ENCODE results near the gene BPIFB3.

Gene BPIFB3

DNA sequence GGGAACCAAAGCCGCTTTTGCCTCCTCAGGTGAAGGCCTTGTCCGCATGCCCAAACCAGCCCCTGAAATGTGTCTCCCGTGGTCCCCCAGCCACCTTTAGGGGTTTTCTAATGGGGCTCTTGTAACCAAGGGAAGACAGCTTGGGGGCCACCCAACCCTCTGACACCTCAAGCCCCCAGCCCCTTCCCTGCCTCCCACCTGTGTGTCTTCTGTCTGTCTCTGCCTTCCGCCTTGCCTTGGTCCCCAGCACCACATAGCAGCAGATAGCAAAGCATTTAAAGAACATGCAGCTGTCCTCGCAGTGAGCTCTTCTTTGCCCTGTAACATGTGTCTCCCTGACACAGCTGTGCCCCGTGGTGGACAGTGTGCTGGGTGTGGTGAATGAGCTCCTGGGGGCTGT is 9.6 kb downstream of the BPIFB3 start:
- DNase-seq = no peak

DNA sequence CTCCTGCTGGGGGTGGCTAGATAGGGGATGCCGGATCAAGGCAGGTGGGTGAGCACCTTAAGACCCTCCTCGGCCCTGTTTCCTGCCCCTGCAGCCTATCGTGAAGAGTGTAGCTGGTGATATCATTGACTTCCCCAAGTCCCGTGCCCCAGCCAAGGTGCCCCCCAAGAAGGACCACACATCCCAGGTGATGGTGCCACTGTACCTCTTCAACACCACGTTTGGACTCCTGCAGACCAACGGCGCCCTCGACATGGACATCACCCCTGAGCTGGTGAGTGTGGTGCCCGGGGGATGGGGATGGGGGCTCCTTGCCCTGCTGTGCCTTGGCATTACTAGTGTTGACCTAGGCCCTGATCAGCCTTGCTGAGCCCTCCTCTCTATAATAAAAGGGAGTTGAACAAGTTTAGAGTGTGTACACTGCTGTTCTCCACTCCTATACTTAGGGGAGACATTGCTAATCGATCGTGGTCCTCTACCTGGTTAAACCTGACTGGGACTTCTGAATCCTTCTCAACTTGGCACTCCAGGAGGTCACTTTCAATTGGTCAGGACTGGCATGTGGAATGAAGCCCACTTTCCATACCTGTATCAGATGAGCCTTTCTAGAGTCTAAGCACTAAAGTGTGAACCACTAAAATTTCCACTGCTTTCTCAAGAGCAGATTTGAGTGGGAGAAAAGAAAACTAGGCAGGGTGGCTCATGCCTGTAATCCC is 11.0 kb downstream of the BPIFB3 start:
- no peak for DNase-seq

DNA sequence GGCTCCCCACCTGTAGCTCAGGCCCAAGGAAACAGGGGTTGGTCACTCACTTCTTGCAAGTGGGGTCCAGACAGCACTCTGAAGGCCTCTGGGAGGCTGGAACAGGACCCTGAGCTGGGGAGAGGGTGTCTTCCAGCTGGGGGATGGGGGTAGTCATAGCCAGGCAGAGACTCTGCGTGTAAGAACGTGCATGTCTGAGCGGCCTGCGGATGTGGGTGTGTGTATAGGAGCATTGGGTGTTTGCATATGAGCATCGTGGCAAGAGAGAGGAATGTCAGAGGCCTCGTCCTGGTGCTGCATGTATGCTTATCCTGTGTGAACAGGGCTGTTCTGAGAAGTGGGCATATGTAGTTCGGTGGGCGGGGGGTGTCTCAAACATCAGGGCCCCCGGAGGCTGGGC is 12.1 kb downstream of the BPIFB3 start:
- no peak for DNase-seq

DNA sequence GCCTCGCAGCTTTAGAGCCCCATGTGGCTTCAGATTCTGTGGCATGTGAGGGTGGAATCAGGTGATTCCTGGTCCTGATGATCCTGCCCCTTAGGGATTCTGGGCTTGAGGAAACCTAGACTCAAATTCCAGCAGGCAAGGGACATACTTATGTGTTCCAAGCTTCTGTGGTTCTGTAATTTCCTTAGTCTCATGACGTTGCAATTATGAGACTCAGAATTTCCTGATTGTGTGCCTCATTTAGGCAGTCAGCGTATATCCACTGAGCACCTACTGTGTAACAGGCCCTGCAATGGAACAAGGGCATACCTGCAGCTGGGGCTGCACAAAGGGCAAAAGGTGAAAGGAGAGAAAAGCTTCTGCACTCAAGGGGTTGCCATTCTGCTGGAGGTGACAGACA is 14.1 kb downstream of the BPIFB3 start:
- peak in 1 of 3 donors; percentile 17 for DNase-seq

DNA sequence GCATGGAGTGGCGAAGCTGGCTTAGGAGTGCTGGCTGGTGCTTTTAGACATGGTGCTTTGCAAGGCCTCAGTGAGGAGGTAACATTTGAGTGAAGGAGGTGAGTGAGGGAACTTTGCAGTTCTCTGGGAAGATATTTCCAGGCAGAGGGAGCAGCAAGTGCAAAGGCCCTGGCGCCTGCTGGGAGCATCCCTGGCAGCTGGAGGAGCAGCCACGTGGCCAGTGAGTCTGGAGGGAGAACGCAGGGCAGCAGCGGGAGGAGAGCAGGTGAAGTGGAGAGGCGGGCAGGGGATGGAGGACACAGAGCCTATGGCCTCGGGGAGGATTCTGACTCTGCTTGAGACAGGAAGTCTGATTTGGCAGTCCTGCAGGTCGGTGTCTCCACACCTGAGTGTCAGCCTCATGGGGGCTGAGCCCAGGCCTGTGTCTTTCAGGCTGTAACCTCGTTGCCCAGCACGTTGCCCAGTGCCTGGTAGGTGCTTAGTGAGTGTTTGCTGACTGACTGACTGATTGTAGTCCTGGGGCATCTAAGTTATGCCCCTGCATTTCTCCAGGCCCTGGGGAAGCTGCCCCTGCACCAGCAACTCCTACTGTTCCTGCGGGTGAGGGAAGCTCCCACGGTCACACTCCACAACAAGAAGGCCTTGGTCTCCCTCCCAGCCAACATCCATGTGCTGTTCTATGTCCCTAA is 14.7 kb downstream of the BPIFB3 start:
- DNase-seq = no peak

DNA sequence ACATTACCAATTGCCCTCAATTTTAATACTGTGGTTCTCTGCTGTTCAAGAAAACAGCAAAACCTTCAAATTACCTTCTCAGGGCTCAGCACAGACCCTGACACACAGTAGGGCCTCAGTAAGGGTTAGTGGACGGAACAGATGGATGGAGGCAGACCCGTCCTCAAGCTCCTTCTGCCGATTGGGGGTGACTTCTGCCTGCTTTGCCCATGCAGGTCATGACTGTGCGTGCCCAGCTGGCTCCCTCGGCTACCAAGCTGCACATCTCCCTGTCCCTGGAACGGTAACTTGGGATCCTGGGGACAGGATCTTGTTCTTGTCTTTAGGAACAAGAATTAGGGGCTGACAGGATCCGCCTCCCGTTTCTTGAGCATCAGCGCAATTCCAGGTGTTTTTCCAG is 16.0 kb downstream of the BPIFB3 start:
- no peak for DNase-seq

DNA sequence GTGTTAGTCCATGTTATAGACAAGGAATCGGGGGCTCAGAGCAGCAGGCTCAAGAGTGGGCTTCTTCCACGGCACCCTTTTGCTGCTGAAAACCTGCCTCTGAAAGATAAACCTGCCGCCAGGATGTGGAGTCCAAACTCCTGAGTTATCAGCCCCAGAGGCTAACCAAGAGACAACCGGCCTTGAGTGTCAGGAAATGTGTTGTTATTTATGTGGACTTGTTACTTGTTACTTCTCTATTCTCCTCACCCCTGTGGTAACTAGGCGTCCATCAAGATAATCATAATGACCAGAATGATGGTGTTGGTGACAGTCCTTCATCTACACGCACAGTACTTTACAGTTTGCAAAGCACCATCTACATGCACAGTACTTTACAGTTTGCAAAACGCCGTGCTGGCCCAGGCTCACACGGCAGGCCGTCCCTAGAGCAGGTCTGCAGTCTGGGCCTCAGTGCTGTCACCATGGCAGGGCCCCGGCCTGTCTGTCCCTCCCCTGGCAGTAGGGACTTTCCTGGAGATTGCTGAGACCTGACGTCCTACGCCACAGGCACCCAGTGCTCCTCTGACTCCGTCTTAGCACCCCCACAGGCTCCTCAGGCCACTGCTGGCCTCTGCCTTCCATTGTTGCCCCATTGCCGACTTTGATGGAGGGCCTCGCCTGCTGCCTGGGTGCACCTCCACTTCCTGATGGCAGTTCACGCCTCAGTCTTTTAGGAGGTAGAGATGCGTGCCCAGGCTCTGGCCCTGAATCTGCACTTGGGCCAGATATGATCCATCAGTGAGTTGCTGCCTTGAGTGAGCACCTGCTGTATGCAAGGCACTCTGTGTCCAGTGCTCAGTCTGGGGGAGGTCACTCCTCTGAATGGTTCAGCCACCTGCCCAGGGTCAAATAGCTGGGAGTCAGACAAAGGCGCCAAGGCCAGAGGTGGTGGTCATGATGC is 16.7 kb downstream of the BPIFB3 start:
- no peak for DNase-seq

DNA sequence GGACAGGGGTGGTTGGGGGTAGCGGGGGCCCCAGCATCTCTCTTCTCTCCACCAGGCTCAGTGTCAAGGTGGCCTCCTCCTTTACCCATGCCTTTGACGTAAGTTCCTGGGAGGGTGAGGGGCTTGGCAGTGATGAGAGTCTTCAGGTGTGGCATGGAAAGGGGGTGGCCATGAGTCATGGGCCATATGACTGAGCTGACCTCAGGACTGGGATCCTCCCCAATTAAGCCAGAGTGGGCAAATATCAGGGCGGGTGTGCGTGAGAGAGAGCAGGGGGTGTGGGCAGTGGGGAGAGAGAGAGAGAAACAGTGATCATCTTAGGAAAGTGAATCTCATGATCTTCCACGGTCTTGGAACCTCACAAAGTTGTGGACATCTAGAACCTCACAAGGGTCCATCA is 17.5 kb downstream of the BPIFB3 start:
- no peak for DNase-seq

DNA sequence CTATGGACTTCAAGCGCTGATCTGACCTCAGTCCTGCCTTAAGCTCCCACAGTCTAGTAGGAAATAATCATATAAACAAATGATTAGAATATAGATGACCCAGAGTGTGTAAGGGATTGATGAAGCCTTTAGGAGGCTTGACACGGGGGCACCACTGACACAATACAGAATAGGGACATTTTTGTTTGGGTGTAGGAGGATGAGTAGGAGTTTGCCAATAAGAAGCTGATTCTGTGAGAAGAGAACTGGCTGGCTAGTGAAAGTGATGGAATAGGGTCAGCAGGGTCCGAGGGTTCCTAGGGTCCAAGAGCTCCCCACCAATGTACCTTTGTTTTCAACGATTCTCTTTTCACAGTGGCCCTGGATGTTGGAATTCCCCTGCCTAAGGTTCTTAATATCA is 18.7 kb downstream of the BPIFB3 start:
- DNase-seq = no peak

DNA sequence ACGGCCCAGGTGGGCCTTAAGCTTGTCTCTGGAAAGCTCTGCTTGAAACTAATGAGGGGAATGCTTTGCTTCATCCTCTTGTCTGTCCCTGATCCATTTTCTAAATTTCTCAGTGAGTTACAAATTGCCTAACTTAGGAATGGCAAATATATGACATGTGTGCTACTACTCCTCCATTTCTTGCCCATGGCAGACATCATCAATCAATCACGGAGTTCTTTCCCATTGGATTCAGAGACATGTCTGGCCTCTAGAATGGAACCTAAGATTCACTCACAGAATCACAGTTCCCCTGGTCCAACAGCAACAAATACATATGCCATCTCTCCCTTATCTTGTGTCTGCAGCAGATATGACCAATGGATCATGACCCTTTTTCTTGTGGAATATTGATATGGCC is 19.1 kb downstream of the BPIFB3 start:
- no peak for DNase-seq

DNA sequence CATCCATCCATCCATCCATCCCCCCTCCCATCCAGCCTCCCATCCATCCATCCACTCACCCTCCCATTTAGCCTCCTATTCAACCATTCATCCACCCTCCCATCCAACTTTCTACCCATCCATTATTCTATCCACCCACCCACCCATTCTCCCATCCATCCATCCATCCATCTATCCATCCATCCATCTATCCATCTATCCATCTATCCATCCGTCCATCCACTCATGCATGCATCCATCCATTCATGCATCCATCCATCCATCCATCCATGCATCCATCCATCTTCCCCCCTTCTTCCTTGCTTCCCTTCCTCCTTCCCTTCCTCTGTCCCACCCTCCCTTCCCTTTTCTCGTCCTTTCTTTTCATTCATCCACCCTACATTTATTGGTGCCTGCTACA is 21.0 kb downstream of the BPIFB3 start:
- no peak for DNase-seq

DNA sequence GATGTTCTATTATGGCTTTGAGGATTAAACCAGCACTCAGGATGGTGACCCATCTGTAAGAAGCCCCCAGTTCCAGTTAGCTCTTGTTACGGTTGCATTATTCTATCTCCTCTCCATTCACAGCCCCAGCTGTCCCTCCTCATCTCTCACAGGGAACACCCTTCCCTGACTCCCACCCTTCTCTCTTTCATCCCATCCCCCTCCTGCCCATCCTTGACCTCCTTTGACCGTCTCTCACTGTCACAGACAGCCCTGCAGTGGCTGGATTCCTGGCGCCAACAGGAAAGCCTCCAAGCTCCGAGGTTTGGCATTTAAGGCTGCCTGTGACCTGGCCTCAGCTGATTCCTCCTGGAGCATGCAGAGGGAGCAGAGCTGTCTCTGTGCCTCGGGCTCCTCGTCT is 21.6 kb downstream of the BPIFB3 start:
- DNase-seq = no peak

DNA sequence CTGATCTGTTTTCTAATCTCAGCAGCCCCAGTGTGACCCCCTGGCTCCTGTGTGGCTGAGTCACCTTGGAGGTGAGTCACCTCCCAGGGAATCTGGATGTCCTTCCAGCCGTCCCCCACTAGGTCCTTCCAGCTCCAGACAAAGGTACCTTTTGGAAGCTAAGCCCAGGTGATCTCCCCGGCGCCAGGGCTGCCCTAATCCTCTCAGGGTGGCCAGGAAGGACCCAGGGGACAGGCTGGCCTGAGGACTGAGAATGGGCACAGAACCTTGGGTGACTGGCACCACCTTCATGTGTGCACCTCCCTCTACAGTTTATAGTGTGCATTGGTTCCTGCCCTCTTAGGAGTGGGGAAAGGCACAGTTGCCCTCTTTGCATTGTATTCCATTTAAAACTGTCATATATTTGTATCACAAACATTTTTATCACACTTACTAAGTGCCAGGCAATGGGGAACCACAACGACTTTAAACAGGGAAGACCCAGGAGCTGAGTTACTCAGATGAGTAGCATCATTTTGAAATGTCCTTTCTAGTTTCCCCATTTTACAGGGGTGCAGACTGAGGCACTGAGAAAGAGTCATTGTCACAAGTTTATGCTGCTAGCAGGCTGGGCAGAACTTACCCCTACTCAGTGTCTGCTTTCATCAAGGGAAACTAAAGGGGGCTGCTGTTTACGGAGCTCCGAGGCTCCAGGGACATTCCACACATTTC is 23.1 kb downstream of the BPIFB3 start:
- DNase-seq = peak; percentile 48 to 60 (median 56)

DNA sequence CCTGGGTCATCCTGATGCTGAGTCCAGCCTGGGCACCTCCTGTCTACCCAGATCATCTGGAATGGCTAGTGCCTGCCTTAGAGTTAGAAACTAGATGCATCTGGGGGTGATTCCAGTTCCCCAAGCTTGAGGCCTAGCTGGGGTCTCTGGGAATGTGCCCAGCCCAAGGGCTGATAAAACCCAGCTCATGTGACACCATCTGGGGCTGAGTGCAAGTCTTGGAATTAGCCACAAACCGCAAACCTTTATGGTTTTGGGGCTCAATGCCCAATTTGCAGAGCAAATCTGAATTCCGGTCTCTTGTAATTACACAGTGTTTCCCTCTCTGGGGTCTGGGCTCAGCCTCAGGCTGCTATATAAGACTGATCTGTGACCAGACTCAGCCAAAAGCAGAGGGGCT is 25.6 kb downstream of the BPIFB3 start, which contains the start of gene BPIFB4:
TSS of gene BPIFB4 (plus strand) at position 385 of the 400 bp plus-strand sequence. CDS start 1,884 bp downstream, outside the sequence.
- no peak for DNase-seq

DNA sequence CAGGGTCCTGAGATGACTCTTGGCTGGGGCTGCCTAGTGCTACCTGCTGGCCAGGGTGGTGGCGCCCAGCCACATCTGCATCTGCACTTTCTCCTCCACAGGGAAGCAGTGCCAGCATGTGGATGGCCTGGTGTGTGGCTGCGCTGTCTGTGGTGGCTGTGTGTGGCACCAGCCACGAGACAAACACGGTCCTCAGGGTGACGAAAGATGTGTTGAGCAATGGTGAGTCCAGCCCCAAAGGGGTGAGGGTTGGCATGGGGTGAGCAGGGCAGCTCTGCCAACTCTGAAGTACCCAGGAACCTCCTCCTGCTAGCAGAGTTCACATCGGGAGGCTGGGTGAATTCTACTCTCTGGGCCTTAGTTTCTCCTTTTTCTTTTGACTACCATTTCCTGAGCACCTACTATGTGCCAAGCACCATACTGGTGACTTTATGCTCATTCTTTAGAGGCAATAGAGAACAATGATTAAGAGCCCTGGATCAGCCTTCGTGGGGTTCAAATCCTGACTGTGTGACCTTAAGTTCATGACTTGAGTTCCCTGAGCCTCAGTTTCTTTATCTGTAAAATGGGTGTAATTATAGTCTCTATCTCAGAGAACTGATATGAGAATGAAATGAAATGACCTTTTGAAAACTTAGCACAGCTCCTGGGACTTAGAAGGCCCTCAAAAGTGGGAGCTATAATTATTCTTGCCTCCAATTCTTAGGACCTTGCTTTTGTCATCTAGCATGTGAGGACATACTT is 27.9 kb downstream of the BPIFB3 start:
- DNase-seq = peak; percentile 14 to 38 (median 21)

DNA sequence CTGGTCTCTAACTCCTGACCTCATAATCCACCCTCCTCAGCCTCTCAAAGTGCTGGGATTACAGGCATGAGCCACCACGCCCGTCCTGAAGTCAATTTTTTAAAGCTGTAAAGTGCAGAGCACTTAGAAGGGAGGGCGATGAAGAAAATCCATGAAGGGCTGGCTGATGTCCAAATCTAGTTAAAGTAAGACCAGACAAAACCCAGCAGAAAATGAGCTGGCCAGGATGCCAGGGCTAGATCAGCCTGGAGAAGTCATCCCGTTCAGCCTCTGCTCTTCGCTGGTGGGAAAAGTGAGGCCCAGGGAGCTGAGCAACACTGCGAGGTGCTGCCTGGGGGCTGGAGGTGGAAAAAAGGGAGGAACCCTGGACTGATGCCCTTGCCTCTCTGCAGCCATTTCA is 28.8 kb downstream of the BPIFB3 start:
- no peak for DNase-seq

DNA sequence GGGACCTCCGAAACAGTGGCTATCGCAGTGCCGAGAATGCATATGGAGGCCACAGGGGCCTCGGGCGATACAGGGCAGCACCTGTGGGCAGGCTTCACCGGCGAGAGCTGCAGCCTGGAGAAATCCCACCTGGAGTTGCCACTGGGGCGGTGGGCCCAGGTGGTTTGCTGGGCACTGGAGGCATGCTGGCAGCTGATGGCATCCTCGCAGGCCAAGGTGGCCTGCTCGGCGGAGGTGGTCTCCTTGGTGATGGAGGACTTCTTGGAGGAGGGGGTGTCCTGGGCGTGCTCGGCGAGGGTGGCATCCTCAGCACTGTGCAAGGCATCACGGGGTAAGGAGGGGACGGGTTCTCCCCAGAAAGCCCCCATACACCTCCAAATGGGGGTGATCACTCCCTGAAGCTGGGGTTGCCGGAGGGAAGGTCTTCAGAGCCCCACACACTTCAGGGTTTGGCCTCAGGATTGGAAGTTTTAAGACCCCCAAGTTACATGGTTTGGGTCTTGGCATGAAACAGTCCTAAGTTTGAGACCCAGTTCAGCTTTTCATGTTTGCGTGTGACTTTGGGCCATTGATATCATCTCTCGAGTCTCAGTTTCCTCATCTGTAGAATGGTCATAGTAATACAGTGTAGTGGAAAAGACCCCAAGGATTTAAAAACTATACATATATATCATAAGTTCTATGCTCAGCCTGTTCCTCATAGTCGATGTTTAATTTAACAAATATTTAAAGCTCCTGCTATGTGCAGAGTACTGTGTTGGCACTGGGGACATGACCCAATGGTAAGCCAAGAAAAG is 30.0 kb downstream of the BPIFB3 start:
- no peak for DNase-seq

DNA sequence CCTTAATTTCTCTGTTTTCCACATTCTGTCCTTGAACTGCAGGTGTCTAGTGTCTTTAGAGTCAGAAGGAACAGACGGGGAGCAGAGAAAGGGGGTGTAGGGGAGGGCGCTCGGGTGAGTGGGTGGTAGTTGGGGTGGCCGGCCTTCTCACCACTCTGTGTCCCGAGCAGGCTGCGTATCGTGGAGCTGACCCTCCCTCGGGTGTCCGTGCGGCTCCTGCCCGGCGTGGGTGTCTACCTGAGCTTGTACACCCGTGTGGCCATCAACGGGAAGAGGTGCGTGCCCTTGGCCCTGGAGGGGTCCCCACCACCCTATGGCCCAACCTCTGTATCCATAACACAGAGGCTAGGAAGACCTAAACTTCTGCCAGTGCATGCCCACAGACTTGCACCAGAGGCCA is 31.0 kb downstream of the BPIFB3 start:
- DNase-seq = no peak

DNA sequence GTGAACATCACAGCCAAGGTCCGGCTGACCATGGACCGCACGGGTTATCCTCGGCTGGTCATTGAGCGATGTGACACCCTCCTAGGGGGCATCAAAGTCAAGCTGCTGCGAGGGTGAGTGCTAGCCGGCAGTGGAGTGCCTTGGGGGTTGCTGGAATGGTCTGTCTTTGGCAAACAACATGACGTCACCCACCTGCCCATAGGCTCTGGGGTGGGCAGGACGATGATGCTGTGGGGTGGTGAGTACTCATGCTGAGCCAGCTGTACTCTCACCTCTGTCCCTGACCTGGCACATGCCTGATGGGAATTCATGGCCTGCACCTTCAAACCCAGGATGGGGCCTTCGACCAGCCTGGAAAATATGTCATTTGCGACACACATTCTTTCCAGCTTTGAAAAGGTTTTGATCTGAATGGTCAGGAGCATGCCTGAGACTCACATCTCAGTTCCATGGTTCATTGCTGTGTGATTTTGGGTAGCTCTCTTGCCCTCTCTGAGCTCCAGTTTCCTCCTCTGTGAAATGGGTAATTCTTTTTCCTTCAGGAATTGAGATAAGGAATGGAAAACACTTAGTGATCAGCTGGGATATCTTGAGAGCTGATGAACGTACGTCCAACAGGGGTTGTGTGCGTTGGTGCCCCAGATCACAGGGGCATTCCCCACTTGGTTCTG is 32.5 kb downstream of the BPIFB3 start:
- no peak for DNase-seq

DNA sequence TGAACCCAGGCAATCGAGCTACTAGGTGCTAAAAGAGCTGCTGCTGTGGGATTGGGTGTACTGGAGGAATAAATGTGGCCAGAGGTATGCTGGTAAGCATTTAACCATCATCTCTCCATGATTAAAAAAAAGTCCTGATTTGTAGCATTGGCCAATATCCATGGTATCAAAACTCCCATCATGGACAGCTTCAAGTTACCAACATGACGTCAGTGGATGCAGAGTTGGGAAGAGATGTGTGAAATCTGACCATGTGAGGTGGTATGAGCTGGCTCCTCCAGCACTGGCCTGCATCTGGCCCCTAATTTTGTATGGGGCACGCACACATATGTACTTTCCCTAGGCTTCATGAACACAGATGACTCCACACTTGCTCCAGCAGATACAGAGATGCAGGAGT is 37.4 kb downstream of the BPIFB3 start:
- DNase-seq = no peak

DNA sequence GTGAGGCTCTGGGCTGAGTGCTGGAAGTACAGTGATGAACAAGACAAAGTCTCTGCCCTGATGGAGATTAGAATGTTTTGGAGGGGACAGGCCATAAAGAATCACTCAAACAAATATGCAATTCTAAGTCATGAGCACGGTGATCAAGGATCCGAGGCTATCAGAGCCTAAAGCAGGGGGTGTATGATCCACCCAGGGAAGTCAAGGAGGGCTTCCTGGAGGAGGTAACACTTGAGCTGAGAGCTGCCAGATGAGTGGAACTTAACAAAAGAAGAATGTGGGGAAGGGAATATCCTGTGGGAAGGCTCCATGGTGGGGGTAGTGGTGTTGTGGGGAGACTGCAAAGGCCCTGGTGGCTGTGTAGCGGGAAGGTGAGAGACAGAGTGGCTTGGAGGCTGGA is 38.0 kb downstream of the BPIFB3 start:
- no peak for DNase-seq

Data from suppressor macrophage treated with lipopolysaccharide for 1 hour (primary cell).